K562 (cell line): ENCODE measurements around the gene FHIT. TPM values are rescaled to one million over a fixed set of nuclear protein-coding genes. Genes with fewer than 3 reads are reported as not detected.

Experiments used
- ATAC-seq: fragments of 200-7000 bp; cut with Tn5 transposase; 3 replicates; pipeline ENCODE4 v1.9.1; 2020; ENCODE audit warnings: moderate library complexity
- BruUV-seq: library from RNA; stranded (reverse); fragments of 400-500 nt; replicated peaks from 2 replicates; lab custom pipeline; 2021; lab: Mats Ljungman, UMichigan
- CTCF ChIA-PET: fragments of 300-600 bp; formaldehyde crosslinking; extraction: SDS; loops from one replicate; lab custom pipeline; 2021; ENCODE audit warnings: low intra/inter-chr PET ratio; lab: Yijun Ruan, JAX
- POLR2A ChIA-PET: fragments of 300-600, 350-650 bp; sonication (Branson Sonifier 250); formaldehyde crosslinking; extraction: SDS; loops from one replicate; lab custom pipeline; 2021; ENCODE audit warnings: antibody characterized with exemption, inconsistent platforms; lab: Yijun Ruan, JAX
- DNase-seq, 4 experiments: peaks; one replicate each; pipeline versions ENCODE4 v3.0.0 to v3.0.0-alpha.2; 2011 to 2018; ENCODE audit warnings: low spot score in 3 of 4, mixed read lengths in 3 of 4; ENCODE audit errors: extremely low read depth in 1 of 4
- FAIRE-seq: peaks from 2 replicates; lab custom pipeline; 2011; peaks lifted over from hg19 to GRCh38; lab: Jason Lieb, UNC
- H2AFZ ChIP-seq: 2 replicates; pipeline ENCODE4 v1.6.0; 2011; ENCODE audit warnings: low read depth, low read length, control low read depth, inconsistent platforms
- H3K27ac ChIP-seq: fragments of 200-600 bp; 3 replicates; pipeline ENCODE4 v1.8.0; 2011; ENCODE audit warnings: low read depth, mild to moderate bottlenecking, control low read depth, inconsistent platforms, low read length, moderate library complexity, mixed read lengths; ENCODE audit errors: extremely low read depth
- H3K27me3 ChIP-seq, 2 experiments: fragments of 300-600 bp in 1 of 2; 2 replicates in 1 of 2; 3 replicates in 1 of 2; pipeline versions ENCODE4 v1.6.0 to v1.8.0; 2011; ENCODE audit warnings: inconsistent platforms in 2 of 2, low read length in 2 of 2, mild to moderate bottlenecking in 1 of 2, mixed read lengths in 1 of 2, moderate library complexity in 1 of 2; ENCODE audit not compliant: control insufficient read depth in 2 of 2, insufficient read depth in 2 of 2
- H3K36me3 ChIP-seq: fragments of 300-600 bp; 3 replicates; pipeline ENCODE4 v1.8.0; 2011; ENCODE audit warnings: mild to moderate bottlenecking, low read length, inconsistent platforms; ENCODE audit not compliant: control insufficient read depth, insufficient read depth
- H3K4me1 ChIP-seq, 2 experiments: fragments of 200-600 bp in 1 of 2; replicated peaks in 1 of 2; 2 replicates in 1 of 2; 3 replicates in 1 of 2; pipeline versions ENCODE4 v1.5.1 to v1.8.0; 2011; ENCODE audit warnings: inconsistent platforms in 2 of 2, low read length in 2 of 2, mild to moderate bottlenecking in 1 of 2, mixed read lengths in 1 of 2, moderate library complexity in 1 of 2; ENCODE audit not compliant: control insufficient read depth in 2 of 2, insufficient read depth in 2 of 2
- H3K4me2 ChIP-seq: 2 replicates; pipeline ENCODE4 v1.6.1; 2011; ENCODE audit warnings: low read length, control low read depth, inconsistent platforms, mixed read lengths; ENCODE audit not compliant: insufficient read depth
- H3K4me3 ChIP-seq: fragments of 200-600 bp; sonication (generic), shearing (Covaris generic); 2 replicates; pipeline ENCODE4 v1.5.1; 2016; ENCODE audit warnings: control low read depth, inconsistent platforms
- H3K79me2 ChIP-seq: fragments of 200-600 bp; 3 replicates; pipeline ENCODE4 v1.8.0; 2011; ENCODE audit warnings: low read length, inconsistent platforms; ENCODE audit not compliant: control insufficient read depth, insufficient read depth
- H3K9ac ChIP-seq, 2 experiments: 2 replicates each; pipeline versions ENCODE4 v1.6.0 to v1.6.1; 2011; ENCODE audit warnings: low read depth in 2 of 2, low read length in 2 of 2, control low read depth in 1 of 2, inconsistent platforms in 1 of 2, mild to moderate bottlenecking in 1 of 2, mixed read lengths in 1 of 2; ENCODE audit not compliant: insufficient read depth in 1 of 2
- H3K9me1 ChIP-seq: one replicate; pipeline ENCODE4 v1.6.0; 2011; ENCODE audit warnings: inconsistent platforms, mild to moderate bottlenecking, low read length, moderate library complexity; ENCODE audit not compliant: control insufficient read depth, insufficient read depth
- H3K9me3 ChIP-seq: replicated peaks from 2 replicates; pipeline ENCODE4 v1.5.1; 2011; ENCODE audit warnings: low read depth, low read length, inconsistent platforms; ENCODE audit not compliant: control insufficient read depth, insufficient read depth
- H4K20me1 ChIP-seq: replicated peaks from 2 replicates; pipeline ENCODE4 v1.6.1; 2011; ENCODE audit warnings: low read length, inconsistent platforms, mixed read lengths; ENCODE audit not compliant: control insufficient read depth, insufficient read depth
- CBFA2T2 ChIP-seq: fragments of 450-650 bp; conservative IDR thresholded peaks from 2 replicates; pipeline ENCODE4 v1.6.1; 2017; ENCODE audit warnings: mild to moderate bottlenecking
- DACH1 ChIP-seq: fragments of 450-650 bp; IDR thresholded peaks from 2 replicates; pipeline ENCODE4 v1.6.1; 2018; ENCODE audit not compliant: partially characterized antibody
- GATAD2B ChIP-seq: fragments of 450-650 bp; IDR thresholded peaks from 2 replicates; pipeline ENCODE4 v1.6.1; 2017; ENCODE audit warnings: mild to moderate bottlenecking, borderline replicate concordance
- SPI1 ChIP-seq: IDR thresholded peaks from 2 replicates; pipeline ENCODE4 v1.6.1; 2011; ENCODE audit warnings: low read depth, low read length, control low read depth, borderline replicate concordance
- ZKSCAN1 ChIP-seq: fragments of 150-350 bp; IDR thresholded peaks from 2 replicates; pipeline ENCODE4 v1.6.1; 2016; ENCODE audit warnings: low read depth, low read length
- ZNF561 ChIP-seq: fragments of 450-650 bp; formaldehyde crosslinking; conservative IDR thresholded peaks from 2 replicates; pipeline ENCODE4 v1.4.0; 2020; ENCODE audit warnings: mild to moderate bottlenecking, moderate library complexity
- WGBS: fragments of 100-300 bp; shearing (Covaris generic); methylation state at CpG from one replicate; pipeline ENCODE4 v1.1.6; 2016; ENCODE audit warnings: low coverage, mixed read lengths; ENCODE audit not compliant: insufficient coverage; ENCODE audit errors: missing lambda C conversion rate; 5-methylcytosine and 5-hydroxymethylcytosine counted together
- in situ Hi-C: fragments of 300-500 bp; cut with MboI; formaldehyde crosslinking; loops from 4 replicates; pipeline ENCODE4 v1.15.0; 2018; ENCODE audit warnings: inconsistent platforms, mixed read lengths
- intact Hi-C: fragments of 100-400 bp; cut with micrococcal nuclease; formaldehyde crosslinking; loops from 2 replicates; pipeline ENCODE4 v1.14.2; 2022
- polyA plus RNA-seq, 8 experiments: library from polyadenylated mRNA; depleted of rRNA in 4 of 8; stranded (reverse) in 5 of 8; unstranded in 3 of 8; fragments of >200 nt; fragmentation: Nextera tagmentation in 2 of 8; fragmentation: Illumina TruSeq in 1 of 8; extraction: Ambion mirVana in 2 of 8; extraction: Trizol in 1 of 8; gene quantifications; 2 replicates each; pipeline versions ENCODE4 v1.2.1 to v1.2.3, GENCODE V29; 2011 to 2014; ENCODE audit warnings: inconsistent platforms in 1 of 8, missing spikeins in 1 of 8
- total RNA-seq, 7 experiments: library from RNA; depleted of rRNA in 6 of 7; stranded (reverse); fragments of >200 nt in 6 of 7; fragmentation: Illumina TruSeq in 2 of 7; extraction: Trizol in 2 of 7; gene quantifications; 2 replicates each; pipeline versions ENCODE4 v1.2.1 to v1.2.3, GENCODE V29; 2011 to 2021; ENCODE audit warnings: low replicate concordance in 1 of 7
- TF ChIP-seq, protein P1 (sequence below): sonication (generic); formaldehyde crosslinking; IDR thresholded peaks from 2 replicates; pipeline ENCODE4 v1.8.0; 2022; ENCODE audit warnings: missing genetic modification reagents, mild to moderate bottlenecking, borderline replicate concordance
- TF ChIP-seq, protein P2 (sequence below): sonication (generic); formaldehyde crosslinking; IDR thresholded peaks from 2 replicates; pipeline ENCODE4 v1.8.0; 2022; ENCODE audit warnings: mild to moderate bottlenecking, missing genetic modification reagents
- TF ChIP-seq, protein P3 (sequence below): sonication (generic); formaldehyde crosslinking; IDR thresholded peaks from 2 replicates; pipeline ENCODE4 v1.8.1; 2023; ENCODE audit warnings: mild to moderate bottlenecking, missing genetic modification reagents

Gene FHIT
- total and polyA plus RNA-seq, 9 of the 15 experiments (the other 6 are each of a cell fraction or from before 2014, with no cell fraction given) = 1.7 to 9.1 (median 4.3) TPM

DNA sequence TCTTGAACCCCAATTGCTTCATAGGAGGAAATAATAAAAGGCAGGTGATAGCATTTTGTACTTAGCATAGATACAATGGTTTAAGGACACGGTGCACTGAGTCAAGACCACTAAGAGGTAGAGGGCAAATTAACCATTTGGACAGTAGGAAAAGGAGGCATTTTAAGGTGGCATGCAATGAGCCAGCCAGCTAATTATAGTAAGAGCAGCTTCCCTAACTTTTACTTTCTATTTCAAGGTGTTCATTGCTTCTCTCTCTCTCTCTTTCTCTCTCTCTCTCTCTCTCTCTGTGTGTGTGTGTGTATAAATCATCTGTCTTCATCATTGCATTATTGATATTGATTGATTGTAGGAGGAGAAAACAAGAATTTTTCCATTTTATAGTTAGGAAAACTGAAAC lies 1461.0 kb downstream of the FHIT start (continued):
- TF ChIP-seq, protein P1, sequence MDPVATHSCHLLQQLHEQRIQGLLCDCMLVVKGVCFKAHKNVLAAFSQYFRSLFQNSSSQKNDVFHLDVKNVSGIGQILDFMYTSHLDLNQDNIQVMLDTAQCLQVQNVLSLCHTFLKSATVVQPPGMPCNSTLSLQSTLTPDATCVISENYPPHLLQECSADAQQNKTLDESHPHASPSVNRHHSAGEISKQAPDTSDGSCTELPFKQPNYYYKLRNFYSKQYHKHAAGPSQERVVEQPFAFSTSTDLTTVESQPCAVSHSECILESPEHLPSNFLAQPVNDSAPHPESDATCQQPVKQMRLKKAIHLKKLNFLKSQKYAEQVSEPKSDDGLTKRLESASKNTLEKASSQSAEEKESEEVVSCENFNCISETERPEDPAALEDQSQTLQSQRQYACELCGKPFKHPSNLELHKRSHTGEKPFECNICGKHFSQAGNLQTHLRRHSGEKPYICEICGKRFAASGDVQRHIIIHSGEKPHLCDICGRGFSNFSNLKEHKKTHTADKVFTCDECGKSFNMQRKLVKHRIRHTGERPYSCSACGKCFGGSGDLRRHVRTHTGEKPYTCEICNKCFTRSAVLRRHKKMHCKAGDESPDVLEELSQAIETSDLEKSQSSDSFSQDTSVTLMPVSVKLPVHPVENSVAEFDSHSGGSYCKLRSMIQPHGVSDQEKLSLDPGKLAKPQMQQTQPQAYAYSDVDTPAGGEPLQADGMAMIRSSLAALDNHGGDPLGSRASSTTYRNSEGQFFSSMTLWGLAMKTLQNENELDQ (CRISPR knock-in tag) = no peak
- TF ChIP-seq DACH1 = no peak
- TF ChIP-seq ZNF561 (CRISPR knock-in tag) = no peak
- no peak for TF ChIP-seq ZKSCAN1
- TF ChIP-seq GATAD2B = no peak
- no peak for TF ChIP-seq CBFA2T2
- TF ChIP-seq, protein P2, sequence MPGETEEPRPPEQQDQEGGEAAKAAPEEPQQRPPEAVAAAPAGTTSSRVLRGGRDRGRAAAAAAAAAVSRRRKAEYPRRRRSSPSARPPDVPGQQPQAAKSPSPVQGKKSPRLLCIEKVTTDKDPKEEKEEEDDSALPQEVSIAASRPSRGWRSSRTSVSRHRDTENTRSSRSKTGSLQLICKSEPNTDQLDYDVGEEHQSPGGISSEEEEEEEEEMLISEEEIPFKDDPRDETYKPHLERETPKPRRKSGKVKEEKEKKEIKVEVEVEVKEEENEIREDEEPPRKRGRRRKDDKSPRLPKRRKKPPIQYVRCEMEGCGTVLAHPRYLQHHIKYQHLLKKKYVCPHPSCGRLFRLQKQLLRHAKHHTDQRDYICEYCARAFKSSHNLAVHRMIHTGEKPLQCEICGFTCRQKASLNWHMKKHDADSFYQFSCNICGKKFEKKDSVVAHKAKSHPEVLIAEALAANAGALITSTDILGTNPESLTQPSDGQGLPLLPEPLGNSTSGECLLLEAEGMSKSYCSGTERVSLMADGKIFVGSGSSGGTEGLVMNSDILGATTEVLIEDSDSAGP (CRISPR knock-in tag) = no peak

DNA sequence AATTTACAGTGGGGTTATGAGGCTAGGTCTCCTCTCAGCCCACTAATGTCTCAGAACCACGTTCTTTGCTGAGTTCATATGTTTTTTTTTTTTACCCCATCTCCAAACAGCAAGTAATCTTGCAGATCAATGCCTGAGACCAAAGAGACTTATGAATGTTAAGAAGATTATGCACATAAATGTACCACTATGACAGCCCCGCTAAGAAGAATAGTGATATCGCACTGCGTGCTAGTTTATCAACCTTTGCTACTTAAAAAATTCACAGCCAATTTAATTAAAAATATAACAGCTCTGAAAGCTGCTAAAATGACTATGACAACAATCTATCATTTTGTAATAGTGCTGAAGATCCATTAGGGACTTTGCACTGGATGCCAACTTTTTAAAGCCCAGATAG lies 1462.5 kb downstream of the FHIT start:
- H3K79me2 ChIP-seq = no peaks in the 10 kb centered on the region
- no peaks in the 10 kb centered on the region for H4K20me1 ChIP-seq
- in situ Hi-C loops = no loop called here
- H2AFZ ChIP-seq = no peak overlapping the region
- DNase-seq (no peak), FAIRE-seq (no peak), ATAC-seq (no peak)
- H3K4me1 ChIP-seq = no peaks in the 10 kb centered on the region
- no peak overlapping the region for H3K9ac ChIP-seq
- ChIA-PET CTCF (no interaction called here), POLR2A (no interaction called here)
- WGBS = 20% methylated on average over 2 of the region's 4 CpGs
- intact Hi-C loops = no loop called here
- H3K4me3 ChIP-seq = no peak overlapping the region
- H3K9me3 ChIP-seq = no peaks in the 10 kb centered on the region
- no TSS peak for BruUV-seq
- no peaks in the 10 kb centered on the region for H3K9me1 ChIP-seq
- no peaks in the 10 kb centered on the region for H3K36me3 ChIP-seq
- no peak overlapping the region for H3K4me2 ChIP-seq
- H3K27ac ChIP-seq = no peak overlapping the region
- H3K27me3 ChIP-seq = no peaks in the 10 kb centered on the region
- TF ChIP-seq, protein P3, sequence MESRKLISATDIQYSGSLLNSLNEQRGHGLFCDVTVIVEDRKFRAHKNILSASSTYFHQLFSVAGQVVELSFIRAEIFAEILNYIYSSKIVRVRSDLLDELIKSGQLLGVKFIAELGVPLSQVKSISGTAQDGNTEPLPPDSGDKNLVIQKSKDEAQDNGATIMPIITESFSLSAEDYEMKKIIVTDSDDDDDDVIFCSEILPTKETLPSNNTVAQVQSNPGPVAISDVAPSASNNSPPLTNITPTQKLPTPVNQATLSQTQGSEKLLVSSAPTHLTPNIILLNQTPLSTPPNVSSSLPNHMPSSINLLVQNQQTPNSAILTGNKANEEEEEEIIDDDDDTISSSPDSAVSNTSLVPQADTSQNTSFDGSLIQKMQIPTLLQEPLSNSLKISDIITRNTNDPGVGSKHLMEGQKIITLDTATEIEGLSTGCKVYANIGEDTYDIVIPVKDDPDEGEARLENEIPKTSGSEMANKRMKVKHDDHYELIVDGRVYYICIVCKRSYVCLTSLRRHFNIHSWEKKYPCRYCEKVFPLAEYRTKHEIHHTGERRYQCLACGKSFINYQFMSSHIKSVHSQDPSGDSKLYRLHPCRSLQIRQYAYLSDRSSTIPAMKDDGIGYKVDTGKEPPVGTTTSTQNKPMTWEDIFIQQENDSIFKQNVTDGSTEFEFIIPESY = no peak
- TF ChIP-seq SPI1 = no peak
